Measurements from ENCODE around the gene AGAP1.

The AGAP1 gene

DNA sequence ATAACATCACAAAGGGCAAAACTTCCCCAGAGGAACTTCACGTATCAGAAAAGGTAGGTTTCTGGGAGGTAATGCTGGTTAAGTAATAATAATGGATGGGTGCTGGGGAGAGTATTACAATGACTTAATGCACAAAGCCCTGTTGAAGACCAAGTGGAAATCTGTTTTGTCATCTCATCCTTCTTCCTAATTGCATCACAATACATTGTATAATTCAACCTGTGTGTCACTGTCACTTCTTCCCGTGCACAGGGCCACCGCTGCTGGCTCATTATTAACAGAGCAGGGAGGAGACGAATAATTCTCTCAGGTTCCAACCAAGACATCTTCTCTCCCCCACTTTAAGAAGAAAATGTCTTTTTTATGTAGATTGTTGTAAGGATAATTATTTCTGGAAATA is 290.9 kb downstream of the AGAP1 start:
- no peak for DNase-seq

DNA sequence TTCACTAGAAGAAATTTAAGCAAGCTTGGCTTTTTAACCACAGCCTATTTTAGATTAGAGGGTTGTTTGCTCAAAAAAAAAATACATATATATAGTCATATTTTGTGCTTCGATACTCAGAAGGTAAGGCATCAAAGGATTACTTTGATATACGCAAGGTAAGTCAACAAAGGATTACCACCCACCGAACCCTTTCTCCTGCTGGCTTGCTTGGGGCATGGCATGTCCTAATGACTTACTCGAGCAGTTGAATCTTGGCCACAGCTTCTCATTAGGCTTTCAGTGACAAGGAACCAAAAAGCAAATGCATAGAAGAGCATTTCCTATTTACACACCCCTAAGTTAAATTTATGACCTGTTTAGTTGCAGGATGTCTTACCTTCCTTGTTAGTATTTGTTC is 295.7 kb downstream of the AGAP1 start:
- DNase-seq = no peak

DNA sequence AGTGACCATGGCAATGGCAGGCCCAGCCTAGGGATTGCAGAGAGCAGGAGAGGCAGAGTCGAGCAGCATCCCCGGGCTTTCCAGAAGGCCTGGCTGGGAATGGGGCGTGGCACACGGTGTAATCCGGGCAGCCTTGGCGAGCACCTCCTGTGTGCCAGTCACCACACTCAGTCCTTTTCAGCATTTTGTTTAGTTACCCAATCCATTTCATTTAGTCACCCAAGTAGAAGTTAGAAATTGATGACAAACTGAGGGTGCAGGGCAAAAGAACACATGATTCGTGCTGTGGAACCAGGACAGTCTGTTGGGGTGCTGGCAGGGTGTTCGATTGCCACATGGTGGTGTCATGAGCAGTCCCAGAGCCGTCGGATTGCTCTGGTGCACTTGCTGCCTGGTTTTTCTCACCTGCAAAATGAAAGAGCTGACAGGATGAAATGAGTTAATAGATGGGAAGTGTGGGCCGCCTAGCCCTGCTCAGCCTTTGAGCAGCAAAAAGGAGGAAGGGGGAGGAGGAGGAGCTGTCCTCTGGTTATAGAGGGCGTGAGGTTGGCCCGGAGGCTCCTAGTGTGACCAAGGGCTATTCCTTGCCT is 299.4 kb downstream of the AGAP1 start:
- no peak for DNase-seq

DNA sequence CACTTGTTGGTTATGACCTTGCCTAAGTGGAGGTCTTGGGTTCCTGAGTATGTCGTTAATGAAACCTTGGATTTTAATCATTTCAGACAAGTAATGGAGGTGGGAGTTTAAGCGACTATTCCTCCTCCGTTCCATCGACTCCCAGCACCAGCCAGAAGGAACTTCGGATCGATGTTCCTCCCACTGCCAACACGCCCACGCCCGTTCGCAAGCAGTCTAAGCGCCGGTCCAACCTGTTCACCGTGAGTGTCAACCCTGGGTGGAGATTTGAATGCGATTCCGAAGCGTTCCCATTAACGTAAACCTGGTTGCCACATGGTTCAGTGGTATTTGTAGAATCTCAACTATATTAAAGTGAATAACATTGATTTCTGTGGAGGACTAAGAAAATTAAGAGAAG is 305.4 kb downstream of the AGAP1 start:
- no peak for DNase-seq

DNA sequence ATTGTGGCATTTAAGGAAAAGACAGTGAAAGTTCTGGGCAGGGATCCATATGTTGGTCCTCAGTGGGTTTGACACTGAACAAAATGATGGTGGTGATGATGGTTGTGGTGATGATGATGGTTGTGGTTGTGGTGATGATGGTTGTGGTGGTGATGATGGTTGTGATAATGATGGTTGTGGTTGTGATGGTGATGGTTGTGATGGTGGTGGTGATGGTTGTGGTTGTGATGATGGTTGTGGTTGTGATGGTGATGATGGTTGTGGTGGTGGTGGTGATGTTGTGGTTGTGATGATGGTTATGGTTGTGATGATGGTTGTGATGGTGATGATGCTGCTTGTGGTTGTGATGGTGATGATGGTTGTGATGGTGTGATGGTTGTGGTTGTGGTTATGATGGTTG is 308.7 kb downstream of the AGAP1 start:
- no peak for DNase-seq

DNA sequence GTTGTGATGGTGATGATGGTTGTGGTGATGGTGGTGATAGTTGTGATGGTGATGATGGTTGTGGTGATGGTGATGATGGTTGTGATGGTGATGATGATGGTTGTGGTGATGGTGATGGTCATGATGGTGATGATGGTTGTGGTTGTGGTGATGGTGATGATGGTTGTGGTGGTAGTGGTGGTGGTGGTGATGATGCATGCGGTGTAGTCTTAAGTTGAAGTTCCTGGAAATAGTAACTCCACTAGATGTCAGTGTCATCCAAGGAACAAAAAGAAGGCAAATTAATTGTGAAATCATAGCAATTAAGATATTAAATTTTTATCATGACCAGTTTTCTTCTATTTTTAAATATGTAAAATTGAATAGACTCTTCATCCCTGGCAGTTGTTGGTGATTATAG is 309.2 kb downstream of the AGAP1 start:
- no peak for DNase-seq

DNA sequence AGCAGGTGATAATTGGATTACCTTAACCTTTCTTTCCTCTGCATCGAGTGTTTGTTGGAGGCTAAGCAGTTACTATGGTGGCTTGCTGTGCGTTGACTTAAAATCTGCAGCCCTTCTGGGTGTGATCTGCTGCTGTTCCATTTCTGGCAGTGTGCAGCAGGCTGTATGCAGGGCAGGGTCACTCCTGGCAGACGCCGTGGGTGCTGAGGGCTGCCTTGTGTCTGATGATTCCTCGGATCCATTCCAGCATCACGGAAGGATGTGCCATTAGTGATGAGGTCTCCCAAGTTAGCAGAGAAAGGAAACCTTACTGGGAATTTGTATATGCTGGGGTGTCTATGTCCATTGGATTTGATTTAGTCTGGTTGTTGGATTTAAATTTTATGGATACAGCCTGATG is 310.8 kb downstream of the AGAP1 start:
- no peak for DNase-seq

DNA sequence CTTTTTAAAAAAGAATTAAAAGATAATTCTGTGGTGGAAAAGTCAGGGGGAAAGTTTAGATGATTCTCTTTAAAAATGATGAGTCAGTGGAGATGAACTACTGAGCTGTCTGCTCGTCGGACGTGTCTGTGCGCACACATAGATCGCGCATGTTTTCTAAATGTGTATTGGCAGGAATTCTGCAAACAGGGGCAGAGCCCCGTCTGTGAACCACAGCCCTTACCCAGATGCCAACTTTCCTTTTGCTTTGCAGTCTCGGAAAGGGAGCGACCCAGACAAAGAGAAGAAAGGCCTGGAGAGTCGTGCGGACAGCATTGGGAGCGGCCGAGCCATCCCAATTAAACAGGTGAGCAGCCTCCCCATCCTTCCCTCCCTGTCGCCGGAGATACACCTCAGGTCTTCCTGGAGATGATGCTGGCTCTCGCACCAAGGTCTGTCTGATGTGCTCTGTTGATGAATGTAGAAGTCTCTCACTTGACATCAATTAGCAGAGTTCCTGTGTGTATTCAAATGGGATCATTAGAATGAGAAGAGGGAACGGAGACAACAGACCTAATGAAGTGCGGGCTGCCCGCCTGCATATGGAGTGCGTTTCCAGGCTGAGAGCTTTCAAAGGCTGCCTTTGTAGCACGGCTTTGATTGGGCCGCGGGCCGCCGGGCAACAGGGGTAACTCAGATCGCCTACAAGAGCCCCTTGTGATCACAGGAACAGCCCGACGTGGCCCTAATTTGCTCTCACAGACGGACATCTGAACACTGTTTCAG is 313.3 kb downstream of the AGAP1 start:
- no peak for DNase-seq

DNA sequence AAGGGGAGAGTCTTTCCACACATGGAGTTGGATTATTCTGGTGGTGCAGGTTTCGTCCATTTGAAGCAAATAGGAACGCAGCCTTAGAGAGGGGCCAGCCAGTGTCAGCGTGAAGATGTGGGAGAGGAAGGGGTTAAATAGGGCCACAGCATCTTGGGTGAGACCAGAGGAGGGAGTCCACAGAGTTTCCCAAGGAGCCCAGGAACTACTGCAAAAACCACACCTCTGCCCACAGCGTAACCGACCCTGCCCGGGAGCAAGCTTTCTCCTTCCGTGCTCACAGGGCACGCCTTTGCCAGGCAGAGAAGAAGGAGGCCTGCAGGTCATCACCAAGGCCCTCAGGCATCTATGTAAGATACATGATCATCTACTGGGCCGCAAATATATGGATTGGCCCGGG is 314.5 kb downstream of the AGAP1 start:
- DNase-seq = no peak

DNA sequence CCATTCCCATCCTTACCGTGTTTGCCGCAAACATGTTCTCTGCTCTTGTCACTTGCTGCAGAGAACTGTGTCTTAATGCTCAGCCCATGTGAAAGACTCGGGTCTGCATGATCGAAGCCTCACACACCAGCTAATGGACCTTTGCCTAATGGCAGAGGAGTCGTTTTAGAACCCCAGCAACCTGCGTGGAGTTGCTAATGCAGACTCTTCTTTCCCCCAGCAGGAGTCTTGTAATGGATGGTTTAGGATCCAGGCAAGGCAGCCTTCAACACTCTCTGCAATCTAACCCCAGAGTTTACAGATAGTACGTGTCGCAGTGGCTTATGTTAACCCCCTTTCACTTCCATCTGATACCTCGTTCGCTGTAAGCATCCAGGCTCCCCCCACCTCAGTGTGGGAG is 316.4 kb downstream of the AGAP1 start:
- DNase-seq = no peak

DNA sequence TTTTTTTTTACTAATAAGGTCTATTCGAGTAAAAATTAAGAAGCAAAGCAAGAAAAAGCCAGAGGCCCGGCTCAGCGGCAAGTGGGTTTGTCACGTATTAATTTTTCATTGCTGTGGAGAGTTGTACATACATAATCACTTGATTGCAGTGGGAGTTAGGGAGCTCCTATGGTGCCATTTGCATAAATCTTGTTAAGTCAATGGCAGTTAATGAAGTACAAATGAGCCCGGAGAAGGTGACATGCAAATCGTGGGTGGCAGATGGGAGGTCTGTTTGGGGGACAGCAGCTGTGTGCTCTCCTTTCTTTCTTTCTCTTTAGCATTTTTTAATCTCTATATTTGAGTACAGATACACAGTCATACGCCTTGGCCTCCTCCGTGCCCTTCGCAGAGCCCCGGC is 317.0 kb downstream of the AGAP1 start:
- DNase-seq = no peak

DNA sequence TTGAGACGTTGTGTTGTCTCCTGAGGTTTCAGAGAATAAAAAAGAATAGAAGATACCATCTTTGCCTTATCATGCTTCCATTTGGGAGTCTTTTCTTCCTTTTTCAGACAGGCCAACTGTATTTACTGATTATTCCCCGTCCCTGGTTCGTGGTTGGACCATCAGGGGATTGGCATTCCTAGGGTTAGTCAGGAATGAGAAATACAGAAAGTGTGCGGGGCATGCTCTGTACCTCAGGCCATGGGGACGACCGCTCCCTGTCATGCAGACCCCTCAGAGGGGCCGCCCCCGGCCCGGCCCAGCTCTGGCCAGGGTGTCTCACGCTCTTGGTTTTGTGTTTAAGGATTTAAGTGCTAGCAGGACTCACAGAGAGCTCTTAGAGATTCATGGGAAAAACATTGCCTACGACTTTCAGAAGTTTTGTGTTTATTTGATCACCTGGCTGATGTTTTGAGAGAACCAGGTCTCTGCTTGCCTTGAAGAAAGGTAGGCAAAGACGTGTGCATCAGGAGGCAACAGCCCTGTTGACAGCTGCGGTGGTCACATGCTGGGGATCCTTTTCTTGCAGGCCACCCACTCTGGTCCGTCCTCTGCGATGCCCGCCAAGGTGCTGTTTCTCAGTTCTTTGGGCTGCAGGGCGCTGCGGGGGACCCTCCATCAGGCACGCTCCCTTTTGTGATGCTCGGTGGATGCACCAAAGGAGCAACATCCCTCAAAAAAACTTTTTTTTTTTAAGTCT is 317.8 kb downstream of the AGAP1 start:
- no peak for DNase-seq

DNA sequence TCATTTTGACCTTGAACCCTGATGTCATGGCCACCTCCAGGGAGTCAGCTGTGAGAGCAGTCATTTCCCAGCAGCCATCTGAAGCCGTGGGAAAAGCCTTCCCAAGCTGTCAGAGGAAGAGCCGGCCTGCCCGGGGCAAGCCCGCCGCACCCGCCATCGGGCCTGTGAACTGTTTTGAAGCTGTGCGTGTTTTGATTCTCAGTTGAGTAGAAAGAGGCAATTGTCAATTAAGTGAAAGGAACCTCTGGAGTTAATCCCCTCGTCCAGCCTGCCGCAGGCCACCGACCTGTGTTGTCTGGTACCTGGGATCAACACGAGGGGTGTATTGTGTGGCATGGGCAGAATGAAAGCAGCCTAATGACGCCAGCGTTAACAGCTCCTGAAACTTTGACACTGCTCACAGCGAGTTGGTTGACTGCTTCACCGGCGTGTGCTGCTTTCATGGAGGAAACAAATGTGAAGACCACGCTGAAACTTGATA is 318.4 kb downstream of the AGAP1 start:
- DNase-seq = no peak

DNA sequence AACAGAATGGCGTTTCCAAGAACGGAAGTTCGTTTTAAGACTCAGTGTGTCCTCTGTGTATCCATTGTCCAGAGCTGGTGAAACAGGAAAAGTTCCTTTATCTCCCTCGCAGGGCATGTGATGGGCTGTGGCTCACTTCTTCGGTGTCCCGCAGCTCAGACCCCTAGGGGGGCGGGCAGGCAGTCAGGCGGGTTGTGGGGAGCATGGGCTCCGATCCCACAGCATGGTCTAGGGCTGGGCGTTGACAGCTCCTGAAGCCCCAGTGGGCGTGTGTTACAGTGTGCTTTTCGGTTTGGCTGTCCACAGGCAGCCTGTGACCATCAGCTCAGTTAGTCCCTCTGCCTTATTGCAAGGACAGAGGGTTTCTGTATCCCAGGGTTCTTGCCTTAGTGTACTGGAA is 319.6 kb downstream of the AGAP1 start:
- no peak for DNase-seq

DNA sequence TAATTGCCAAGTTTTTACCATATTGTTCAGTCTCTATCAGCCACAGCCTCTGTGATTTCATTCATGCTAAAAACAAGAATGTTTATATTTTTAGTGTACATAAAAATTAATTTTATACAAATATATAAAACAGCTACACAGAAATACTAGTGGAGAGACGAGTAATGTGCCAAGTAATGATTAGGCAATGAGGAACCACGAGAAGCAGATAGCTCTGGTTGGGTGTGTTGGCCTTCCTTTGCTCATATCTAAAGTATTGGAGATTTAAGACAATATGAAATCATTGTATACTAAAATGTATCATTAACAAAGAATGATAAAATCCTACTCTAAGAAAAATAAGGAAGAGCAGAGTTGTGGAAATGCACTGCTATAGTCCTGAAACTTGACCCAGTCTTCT is 326.7 kb downstream of the AGAP1 start:
- DNase-seq = no peak

DNA sequence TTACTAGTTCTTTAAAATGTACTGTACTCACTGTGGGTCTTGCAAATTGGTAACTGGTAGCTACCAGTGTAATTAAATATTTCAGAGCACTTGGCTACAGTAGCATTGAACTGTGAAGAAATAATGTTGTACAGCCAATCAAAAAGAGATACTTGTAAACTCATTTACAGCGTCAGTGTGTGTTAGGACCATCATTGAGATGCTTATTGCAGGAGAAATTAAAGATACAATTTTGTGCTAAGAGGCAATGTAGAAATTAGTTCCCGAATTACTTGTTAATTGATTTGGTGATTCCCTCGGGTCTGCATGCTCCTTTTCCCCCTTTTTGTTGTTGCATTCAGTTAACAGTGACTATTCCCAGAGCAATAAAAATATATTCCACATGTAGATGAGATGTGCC is 330.5 kb downstream of the AGAP1 start:
- no peak for DNase-seq

DNA sequence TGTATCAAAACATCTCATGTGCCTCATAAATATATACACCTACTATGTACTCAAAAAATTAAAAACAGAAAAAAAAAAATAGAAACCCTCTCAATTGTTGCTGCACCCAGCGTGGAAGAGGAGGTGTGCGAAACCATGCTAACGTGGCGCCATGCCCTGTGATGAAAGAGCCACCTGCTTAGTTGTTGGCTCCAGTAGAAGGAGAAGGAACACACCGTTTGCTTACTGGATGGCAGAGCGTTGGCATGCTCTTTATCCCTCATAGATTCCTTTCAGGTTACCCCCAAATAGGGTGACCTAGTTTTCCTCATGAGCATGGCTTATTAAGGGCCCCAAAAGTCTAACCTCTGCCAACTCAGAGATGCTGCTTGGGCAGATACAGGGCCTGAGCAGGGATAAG is 332.1 kb downstream of the AGAP1 start:
- no peak for DNase-seq

DNA sequence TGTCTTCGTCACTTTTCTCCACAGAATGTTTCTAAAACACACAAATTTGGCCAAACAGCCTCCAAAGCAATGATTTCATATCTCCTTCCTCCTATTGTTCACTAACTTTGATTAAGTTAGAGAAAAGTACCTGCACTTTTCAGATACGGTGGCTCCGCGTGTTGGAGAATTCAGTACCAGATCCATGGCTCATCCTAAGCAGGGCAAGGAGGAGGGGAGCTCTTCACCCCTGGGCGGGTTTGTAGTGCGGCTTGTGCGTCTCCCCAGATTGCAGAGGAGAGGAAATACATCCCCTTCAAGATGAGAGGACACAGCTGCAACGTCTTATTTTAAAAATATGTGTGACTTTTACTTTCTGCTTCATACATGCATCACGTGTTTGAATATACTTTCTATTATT is 333.0 kb downstream of the AGAP1 start:
- no peak for DNase-seq

DNA sequence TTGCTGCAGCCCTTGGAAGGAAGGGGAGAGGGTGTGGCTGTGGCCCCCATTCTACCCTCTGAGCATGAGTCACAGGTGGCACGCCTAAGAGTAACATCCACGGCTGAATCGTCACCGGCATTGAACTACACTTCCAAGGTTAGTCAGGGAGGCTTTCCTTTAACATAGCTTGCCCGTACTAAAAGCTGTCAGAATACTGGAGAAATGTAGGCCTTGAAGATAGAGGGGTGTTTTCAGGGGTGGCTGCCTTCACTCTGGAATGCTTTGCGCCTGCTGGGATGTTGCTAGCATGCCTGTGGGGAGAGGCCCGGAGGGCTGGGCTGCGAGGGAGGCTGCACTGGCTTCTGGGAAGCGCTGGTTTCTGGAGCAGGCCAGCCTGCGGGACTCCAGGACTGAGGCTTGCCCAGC is 333.7 kb downstream of the AGAP1 start:
- DNase-seq = no peak

DNA sequence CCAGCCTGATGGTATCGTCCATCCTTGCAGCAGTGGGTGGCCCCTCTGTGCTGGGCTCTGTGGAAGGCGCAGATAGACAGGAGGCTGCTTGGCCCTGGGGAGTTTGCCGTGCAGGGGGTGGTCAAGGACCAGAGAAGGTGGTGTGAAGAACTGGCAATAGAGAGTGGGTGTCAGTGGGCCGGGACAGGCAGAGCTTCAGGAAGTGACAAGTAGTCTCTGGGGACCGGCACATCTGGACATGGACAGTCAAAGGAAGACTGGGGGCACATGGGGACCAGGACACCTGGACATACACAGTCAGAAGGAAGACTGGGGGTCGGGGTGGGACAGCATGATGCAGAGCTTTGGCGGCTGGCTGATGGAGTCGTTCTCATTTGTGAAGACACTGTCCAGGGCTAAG is 335.9 kb downstream of the AGAP1 start:
- no peak for DNase-seq

DNA sequence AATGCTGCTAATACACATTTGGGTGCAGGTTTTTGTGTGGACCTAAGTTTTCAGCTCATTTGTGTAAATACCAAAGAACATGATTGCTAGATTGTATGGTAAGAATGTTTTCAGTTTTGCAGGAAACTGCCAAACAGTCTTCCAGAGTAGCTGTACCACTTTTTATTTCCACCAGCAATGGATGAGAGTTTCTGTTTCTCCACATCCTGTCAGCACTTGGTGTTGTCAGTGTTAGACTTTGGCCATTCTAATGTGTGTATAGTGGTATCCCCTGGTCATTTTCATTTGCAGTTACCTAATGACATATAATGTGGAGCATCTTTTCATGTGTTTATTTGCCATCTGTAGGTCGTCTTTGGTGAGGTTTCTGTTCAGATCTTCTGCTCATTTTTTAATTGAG is 337.9 kb downstream of the AGAP1 start:
- DNase-seq = no peak

DNA sequence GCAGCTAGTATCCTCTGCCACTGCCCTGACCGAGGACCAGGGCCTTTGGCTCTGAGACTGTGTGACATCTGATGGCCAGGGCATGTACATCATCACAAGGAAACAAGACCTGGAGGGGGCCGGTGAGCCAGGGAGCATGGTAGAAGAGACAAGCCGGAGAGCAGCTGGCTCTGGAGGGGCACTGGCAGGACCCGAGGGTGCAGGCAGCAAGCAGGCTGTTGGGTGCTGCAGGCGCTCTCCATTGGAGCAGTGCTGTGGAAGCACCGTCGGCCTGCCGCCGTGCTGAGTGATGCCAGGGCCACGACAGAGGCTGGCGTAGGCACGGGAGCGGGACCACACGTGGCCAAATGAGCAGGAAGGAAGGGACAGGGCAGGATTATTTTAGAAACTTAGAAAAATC is 339.1 kb downstream of the AGAP1 start:
- no peak for DNase-seq

DNA sequence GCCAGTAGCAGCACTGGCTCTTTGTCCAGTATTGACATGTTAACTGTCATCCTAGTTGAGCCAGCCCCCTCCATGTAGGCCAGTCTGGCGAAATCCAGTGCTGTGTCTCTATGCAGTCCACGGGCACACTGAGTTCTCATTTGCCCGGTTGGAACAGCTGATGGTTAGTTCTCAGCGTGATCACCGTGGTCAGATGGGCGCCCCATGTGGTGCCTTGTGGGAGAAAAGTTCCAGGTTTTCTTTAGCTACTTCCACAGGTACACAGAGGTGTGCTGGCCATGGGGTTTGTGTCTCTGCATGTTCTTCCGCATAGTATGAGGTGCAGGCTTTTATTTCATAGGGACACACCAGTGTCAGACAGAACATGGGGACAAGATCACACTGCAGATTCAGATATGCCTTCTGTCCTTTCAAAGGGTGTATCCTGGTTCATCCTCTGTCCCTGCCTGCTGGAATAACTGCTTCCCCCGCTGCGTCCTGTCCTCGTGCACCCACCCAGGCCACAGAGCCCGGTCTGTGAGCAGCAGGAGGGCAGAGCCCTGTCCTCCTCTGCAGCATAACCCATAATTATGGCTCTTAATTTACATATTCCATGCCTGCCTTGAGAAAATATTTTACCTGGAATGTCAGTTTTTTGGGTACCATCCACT is 340.3 kb downstream of the AGAP1 start:
- DNase-seq = no peak

DNA sequence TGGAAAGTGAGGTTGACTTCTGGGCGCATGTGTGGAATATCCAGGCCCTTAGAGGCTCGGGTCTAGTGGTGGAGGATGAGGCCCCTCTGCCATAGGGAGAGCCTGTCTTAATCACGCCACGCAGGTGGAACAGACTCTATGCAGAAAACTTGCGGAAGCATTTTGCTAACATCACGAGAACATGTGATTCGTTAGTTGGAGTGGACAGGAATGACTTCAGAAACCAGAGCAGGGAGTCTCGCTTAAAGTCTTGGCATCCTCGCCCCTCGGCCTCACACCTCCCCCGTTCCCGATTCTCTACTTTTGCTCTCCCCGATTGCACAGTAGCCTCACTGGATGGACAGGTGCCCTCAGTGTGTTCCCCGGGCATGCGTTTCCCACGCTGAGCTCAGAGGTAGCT is 340.9 kb downstream of the AGAP1 start:
- no peak for DNase-seq
